GOT3 (cell line): ENCODE results near the gene NWD2.

ENCODE experiments used
- DNase-seq: peaks from one replicate; lab custom pipeline; 2025; ENCODE audit warnings: mixed read lengths; lab: John Stamatoyannopoulos, UW

NWD2 gene

GRCh38 chr4:37304612-37305011 lies 60.1 kb downstream of the NWD2 start:
- DNase-seq: no peak

- no peak for DNase-seq
Measured at GRCh38 chr4:37305984-37306383, 61.4 kb downstream of the NWD2 start.

GRCh38 chr4:37317104-37317643 lies 72.6 kb downstream of the NWD2 start:
- no peak for DNase-seq

GRCh38 chr4:37320513-37321235 lies 76.1 kb downstream of the NWD2 start:
- no peak for DNase-seq

- no peak for DNase-seq
Measured at GRCh38 chr4:37322122-37322521, 77.6 kb downstream of the NWD2 start.

GRCh38 chr4:37324546-37324945 lies 80.0 kb downstream of the NWD2 start:
- no peak for DNase-seq

- no peak for DNase-seq
Measured at GRCh38 chr4:37326852-37327251, 82.3 kb downstream of the NWD2 start.

GRCh38 chr4:37338972-37339371 lies 94.4 kb downstream of the NWD2 start:
- DNase-seq: no peak

- no peak for DNase-seq
Measured at GRCh38 chr4:37358748-37359147, 114.2 kb downstream of the NWD2 start.

- no peak for DNase-seq
Measured at GRCh38 chr4:37359261-37359660, 114.7 kb downstream of the NWD2 start.

GRCh38 chr4:37365888-37366287 lies 121.3 kb downstream of the NWD2 start:
- DNase-seq: no peak

- DNase-seq: no peak
Measured at GRCh38 chr4:37367901-37368300, 123.4 kb downstream of the NWD2 start.

- no peak for DNase-seq
Measured at GRCh38 chr4:37370052-37370451, 125.5 kb downstream of the NWD2 start.

- DNase-seq: no peak
Measured at GRCh38 chr4:37381040-37381668, 136.6 kb downstream of the NWD2 start.

GRCh38 chr4:37383579-37384229 lies 139.2 kb downstream of the NWD2 start:
- no peak for DNase-seq

GRCh38 chr4:37385424-37385823 lies 140.9 kb downstream of the NWD2 start:
- no peak for DNase-seq

- DNase-seq: no peak
Measured at GRCh38 chr4:37388681-37389365, 144.3 kb downstream of the NWD2 start.

- DNase-seq: no peak
Measured at GRCh38 chr4:37389366-37389765, 144.8 kb downstream of the NWD2 start.

- no peak for DNase-seq
Measured at GRCh38 chr4:37389967-37390580, 145.5 kb downstream of the NWD2 start.

- no peak for DNase-seq
Measured at GRCh38 chr4:37392521-37393255, 148.1 kb downstream of the NWD2 start.

GRCh38 chr4:37393321-37393720 lies 148.8 kb downstream of the NWD2 start:
- DNase-seq: no peak
